Lower leg skin (tissue), 4 donors: ENCODE results near the gene PTPRT. TPM values are rescaled to one million over a fixed set of nuclear protein-coding genes. Genes with fewer than 3 reads are reported as not detected.

Experiments used
- DNase-seq, 2 donors: peaks; one replicate each; pipeline ENCODE4 v3.0.0-alpha.2; 2019; ENCODE audit warnings: low spot score in 2 of 2
- H3K4me3 ChIP-seq: fragments of 200-600 bp; sonication (generic); 2 replicates; pipeline ENCODE4 v1.5.1; 2017; ENCODE audit warnings: mild to moderate bottlenecking, low read depth; ENCODE audit not compliant: poor library complexity, severe bottlenecking
- POLR2A ChIP-seq, 2 donors: fragments of 450-650 bp; IDR thresholded peaks; one replicate each; pipeline ENCODE4 v1.6.1; 2016 to 2017; ENCODE audit warnings: antibody characterized with exemption in 2 of 2, mild to moderate bottlenecking in 1 of 2, moderate library complexity in 1 of 2
- WGBS, 2 donors: methylation state at CpG; one replicate each; pipeline ENCODE4 v1.1.5; 2018; 5-methylcytosine and 5-hydroxymethylcytosine counted together
- intact Hi-C: fragments of 100-400 bp; cut with DNase I; formaldehyde crosslinking; loops from one replicate; pipeline ENCODE4 v1.15.0; 2023; ENCODE audit warnings: low total_unique reads
- total RNA-seq, 4 donors: library from RNA; depleted of rRNA; stranded (reverse); fragments of >200 nt; gene quantifications; one replicate each; pipeline ENCODE4 v1.1.0, GENCODE V29; 2016
- TF ChIP-seq, protein P1 (sequence below), 3 donors: fragments of 450-650 bp; IDR thresholded peaks; one replicate each; pipeline ENCODE4 v1.5.1; 2016; ENCODE audit warnings: antibody characterized with exemption in 3 of 3, mild to moderate bottlenecking in 3 of 3, moderate library complexity in 2 of 3

PTPRT gene
- total RNA-seq, 4 donors from 2014 or later = 0.34 to 1.4 (median 0.95) TPM

- no peak overlapping the region for H3K4me3 ChIP-seq
- intact Hi-C loops = no loop called here
- 80% methylated on average over 10 of the region's 10 CpGs for WGBS, 2 donors
- TF ChIP-seq, protein P1, sequence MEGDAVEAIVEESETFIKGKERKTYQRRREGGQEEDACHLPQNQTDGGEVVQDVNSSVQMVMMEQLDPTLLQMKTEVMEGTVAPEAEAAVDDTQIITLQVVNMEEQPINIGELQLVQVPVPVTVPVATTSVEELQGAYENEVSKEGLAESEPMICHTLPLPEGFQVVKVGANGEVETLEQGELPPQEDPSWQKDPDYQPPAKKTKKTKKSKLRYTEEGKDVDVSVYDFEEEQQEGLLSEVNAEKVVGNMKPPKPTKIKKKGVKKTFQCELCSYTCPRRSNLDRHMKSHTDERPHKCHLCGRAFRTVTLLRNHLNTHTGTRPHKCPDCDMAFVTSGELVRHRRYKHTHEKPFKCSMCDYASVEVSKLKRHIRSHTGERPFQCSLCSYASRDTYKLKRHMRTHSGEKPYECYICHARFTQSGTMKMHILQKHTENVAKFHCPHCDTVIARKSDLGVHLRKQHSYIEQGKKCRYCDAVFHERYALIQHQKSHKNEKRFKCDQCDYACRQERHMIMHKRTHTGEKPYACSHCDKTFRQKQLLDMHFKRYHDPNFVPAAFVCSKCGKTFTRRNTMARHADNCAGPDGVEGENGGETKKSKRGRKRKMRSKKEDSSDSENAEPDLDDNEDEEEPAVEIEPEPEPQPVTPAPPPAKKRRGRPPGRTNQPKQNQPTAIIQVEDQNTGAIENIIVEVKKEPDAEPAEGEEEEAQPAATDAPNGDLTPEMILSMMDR (IDR thresholded peaks at IDR 0.05) = no peak
- TF ChIP-seq POLR2A (IDR thresholded peaks at IDR 0.05) = no peak
- DNase-seq = no peak
Measured at GRCh38 chr20:42346189-42347170, 843.2 kb downstream of the PTPRT start.

- WGBS, 2 donors = 83 to 94% methylated on average over 2 of the region's 2 CpGs
- no peak for DNase-seq
- intact Hi-C loops = no loop called here
- TF ChIP-seq, protein P1 (IDR thresholded peaks at IDR 0.05) = no peak
- no peak for TF ChIP-seq POLR2A (IDR thresholded peaks at IDR 0.05)
- no peak overlapping the region for H3K4me3 ChIP-seq
Measured at GRCh38 chr20:42341654-42342053, 848.1 kb downstream of the PTPRT start.

- intact Hi-C loops = no loop called here
- WGBS, 2 donors = 76 to 81% methylated on average over 4 of the region's 4 CpGs
Measured at GRCh38 chr20:42340368-42340767, 849.3 kb downstream of the PTPRT start.

GRCh38 chr20:42338294-42339201, 851.2 kb downstream of the PTPRT start:
- intact Hi-C loops = no loop called here
- no peak overlapping the region for H3K4me3 ChIP-seq
- 14 to 18% methylated on average over 5 of the region's 5 CpGs for WGBS, 2 donors
- TF ChIP-seq, protein P1 (IDR thresholded peaks at IDR 0.05) = no peak
- DNase-seq = peak in 1 of 2 donors; percentile 31

More at GRCh38 chr20:42340368-42340767, 849.3 kb downstream of the PTPRT start:
- no peak for TF ChIP-seq POLR2A (IDR thresholded peaks at IDR 0.05)
- TF ChIP-seq, protein P1 (IDR thresholded peaks at IDR 0.05) = no peak
- no peak for DNase-seq
- H3K4me3 ChIP-seq = no peak overlapping the region

- 69 to 73% methylated on average over 1 of the region's 1 CpG for WGBS, 2 donors
- H3K4me3 ChIP-seq = no peak overlapping the region
- TF ChIP-seq, protein P1 (IDR thresholded peaks at IDR 0.05) = no peak
- TF ChIP-seq POLR2A (IDR thresholded peaks at IDR 0.05) = no peak
- DNase-seq = no peak
- intact Hi-C loops = no loop called here
Measured at GRCh38 chr20:42336576-42336975, 853.1 kb downstream of the PTPRT start.
